ENCODE measurements around the gene UBAP2. TPM values are rescaled to one million over a fixed set of nuclear protein-coding genes. Genes with fewer than 3 reads are reported as not detected.

The UBAP2 gene
- polyA plus RNA-seq, 2 donors, result 12.6 to 15.6 TPM

Other genes with a start within 250 kb of the UBAP2 start
- 10 to 100 TPM; 16.5 to 16.6 TPM for gene UBE2R2, start 231.7 kb downstream of the UBAP2 start, polyA plus RNA-seq
- gene DCAF12, start 77.8 kb upstream of the UBAP2 start, polyA plus RNA-seq, result 10 to 100 TPM; 19.6 to 22.8 TPM
- gene UBAP1, start 130.2 kb upstream of the UBAP2 start, polyA plus RNA-seq, result 10 to 100 TPM; 58.2 to 59.6 TPM